NOMO-1 (cell line): Measurements from ENCODE around the gene CASP4.

Experiments
- DNase-seq, 2 experiments: peaks; one replicate each; lab custom pipeline; 2025; ENCODE audit not compliant: unreplicated experiment in 2 of 2; lab: John Stamatoyannopoulos, UW

The CASP4 gene

DNA sequence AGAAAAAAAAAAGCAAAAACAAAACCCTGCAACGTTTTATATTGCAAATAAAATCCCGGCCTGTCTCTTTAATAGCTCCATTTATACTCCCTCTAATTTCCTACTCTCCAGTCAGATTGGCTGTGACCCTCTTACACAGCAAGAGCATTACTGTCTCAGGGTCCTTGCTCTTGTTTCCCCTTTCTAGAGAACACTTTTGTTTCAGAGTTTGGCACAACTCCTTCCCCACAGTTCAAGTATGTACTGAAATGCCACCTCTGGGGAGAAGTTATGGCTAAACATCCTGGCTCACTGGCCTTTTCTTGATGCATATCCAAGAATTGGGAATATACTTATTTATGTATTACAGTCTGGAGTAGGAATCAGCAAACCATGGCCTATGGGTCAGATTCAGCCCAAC is 72.7 kb downstream of the CASP4 start:
- DNase-seq: no peak

DNA sequence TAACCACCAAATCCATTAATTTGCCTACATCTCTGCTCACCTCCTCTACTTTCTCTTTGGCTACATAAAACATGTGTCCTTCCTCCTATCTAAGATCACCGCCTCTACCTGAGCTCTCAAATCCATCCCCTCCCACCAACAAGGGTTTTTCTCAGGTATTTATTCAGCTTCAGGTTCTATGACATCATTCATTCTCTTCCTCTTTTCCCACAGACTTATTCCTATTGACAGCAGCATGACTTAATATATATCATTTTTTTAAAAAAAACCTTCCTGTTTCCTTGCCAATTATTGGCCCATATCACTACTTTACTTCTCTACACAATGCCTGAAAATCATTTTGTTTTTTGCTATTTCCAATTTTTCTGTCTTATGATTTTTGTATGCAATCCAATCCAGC is 74.5 kb downstream of the CASP4 start:
- no peak for DNase-seq
